Measurements from ENCODE around the gene MGAT2. TPM values are rescaled to one million over a fixed set of nuclear protein-coding genes. Genes with fewer than 3 reads are reported as not detected.
"Not testable (repeated sequence)": the region's sequence is repeated elsewhere in the genome, so short reads cannot be mapped to it uniquely, and the experiment has no call there.

The MGAT2 gene
- total and polyA plus RNA-seq, 9 of the 15 experiments (the other 6 are each of a cell fraction or from before 2014, with no cell fraction given): 0.03 to 33.3 (median 24.6) TPM; not detected in 1

- H3K27me3 ChIP-seq (ENCODE audit: control insufficient read depth in 2 of 2, insufficient read depth in 2 of 2, low read length in 2 of 2); FAIRE-seq; H2AFZ ChIP-seq (ENCODE audit: low read depth, low read length); H3K9me3 ChIP-seq (replicated peaks; ENCODE audit: control insufficient read depth, insufficient read depth, low read depth, low read length); CTCF ChIA-PET (ENCODE audit: low intra/inter-chr PET ratio); H3K9me1 ChIP-seq (ENCODE audit: control insufficient read depth, insufficient read depth, low read length); BruUV-seq (replicated peaks); in situ Hi-C loops (cut with MboI): not testable (repeated sequence)
- Histone ChIP-seq H3K4me1 (replicated peaks in 1 of 2; ENCODE audit: control insufficient read depth in 2 of 2, insufficient read depth in 2 of 2, low read length in 2 of 2) (peaks cover 12% of the 10 kb centered on the region in 2 experiments; a peak in 4 of 5 replicates), H3K9ac (ENCODE audit: insufficient read depth in 1 of 2, low read depth in 2 of 2, low read length in 2 of 2) (peak overlapping the region; percentile 97 to 99), H3K4me3 (peak overlapping the region; percentile 82), H3K4me2 (ENCODE audit: insufficient read depth, low read length) (peak overlapping the region; percentile 94), H4K20me1 (replicated peaks; ENCODE audit: control insufficient read depth, insufficient read depth, low read length) (peaks cover 30% of the 10 kb centered on the region), H3K27ac (ENCODE audit: extremely low read depth, low read depth, low read length) (peak overlapping the region; percentile 92), H3K79me2 (ENCODE audit: control insufficient read depth, insufficient read depth, low read length) (peaks cover 56% of the 10 kb centered on the region), H3K36me3 (ENCODE audit: control insufficient read depth, insufficient read depth, low read length) (peaks cover 44% of the 10 kb centered on the region)
- WGBS (ENCODE audit: insufficient coverage, low coverage, missing lambda C conversion rate): 0% methylated on average over 27 of the region's 32 CpGs
- peak in 1 of 4 experiments; percentile 34 for DNase-seq (ENCODE audit: extremely low read depth in 1 of 4, low spot score in 3 of 4)
- POLR2A ChIA-PET: interaction anchor here (0.5 to 3.0 kb wide), 10 partner anchors 10 to 283 kb away, joined by 3 to 14 read pairs (median 3); partner anchors contain the start of genes LRR1, POLE2 and RPL36AL
- TF ChIP-seq BCOR (IDR thresholded peaks at IDR 0.05) (0 out of 2 replicates have a peak, but pooled peaks have one; percentile 12), ADNP (tag; IDR thresholded peaks at IDR 0.05) (peak; percentile 66; the same call in 1 of the 2 replicates), KDM1A (IDR thresholded peaks at IDR 0.05) (0 out of 4 replicates have a peak, but pooled peaks of 1 of the 2 experiments have one; percentile 18), POLR3A (IDR thresholded peaks at IDR 0.05; ENCODE audit: borderline replicate concordance, extremely low read depth, insufficient read depth, insufficient read length) (peak; percentile 27), POLR2G (IDR thresholded peaks at IDR 0.05; ENCODE audit: low read depth, low read length) (peak; percentile 24; the same call in 1 of the 2 replicates), TBP (optimal IDR thresholded peaks at IDR 0.05; ENCODE audit: low read depth, low read length) (peak; percentile 45), RBFOX2 (IDR thresholded peaks at IDR 0.05; ENCODE audit: low read depth, low read length) (peak; percentile 21; the same call in 1 of the 2 replicates)
- TF ChIP-seq, protein P1, sequence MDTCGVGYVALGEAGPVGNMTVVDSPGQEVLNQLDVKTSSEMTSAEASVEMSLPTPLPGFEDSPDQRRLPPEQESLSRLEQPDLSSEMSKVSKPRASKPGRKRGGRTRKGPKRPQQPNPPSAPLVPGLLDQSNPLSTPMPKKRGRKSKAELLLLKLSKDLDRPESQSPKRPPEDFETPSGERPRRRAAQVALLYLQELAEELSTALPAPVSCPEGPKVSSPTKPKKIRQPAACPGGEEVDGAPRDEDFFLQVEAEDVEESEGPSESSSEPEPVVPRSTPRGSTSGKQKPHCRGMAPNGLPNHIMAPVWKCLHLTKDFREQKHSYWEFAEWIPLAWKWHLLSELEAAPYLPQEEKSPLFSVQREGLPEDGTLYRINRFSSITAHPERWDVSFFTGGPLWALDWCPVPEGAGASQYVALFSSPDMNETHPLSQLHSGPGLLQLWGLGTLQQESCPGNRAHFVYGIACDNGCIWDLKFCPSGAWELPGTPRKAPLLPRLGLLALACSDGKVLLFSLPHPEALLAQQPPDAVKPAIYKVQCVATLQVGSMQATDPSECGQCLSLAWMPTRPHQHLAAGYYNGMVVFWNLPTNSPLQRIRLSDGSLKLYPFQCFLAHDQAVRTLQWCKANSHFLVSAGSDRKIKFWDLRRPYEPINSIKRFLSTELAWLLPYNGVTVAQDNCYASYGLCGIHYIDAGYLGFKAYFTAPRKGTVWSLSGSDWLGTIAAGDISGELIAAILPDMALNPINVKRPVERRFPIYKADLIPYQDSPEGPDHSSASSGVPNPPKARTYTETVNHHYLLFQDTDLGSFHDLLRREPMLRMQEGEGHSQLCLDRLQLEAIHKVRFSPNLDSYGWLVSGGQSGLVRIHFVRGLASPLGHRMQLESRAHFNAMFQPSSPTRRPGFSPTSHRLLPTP (IDR thresholded peaks at IDR 0.05; ENCODE audit: borderline replicate concordance, extremely low read depth, insufficient read length): peak; percentile 24
- peak; percentile 14; the same call in 1 of the 3 replicates for ATAC-seq
- intact Hi-C loops (cut with micrococcal nuclease): loop anchor here (5.0 kb wide), 2 partner anchors 37 to 267 kb away; partner anchors contain the start of genes MGAT2, NEMF and RPL36AL
These were observed 35.5 kb upstream of the MGAT2 start for GRCh38 chr14:49584981-49585640.

Measured in K562 (cell line).